Skeletal muscle cell (primary cell): ENCODE data around the gene ITFG1.
"Not testable (repeated sequence)": the region's sequence is repeated elsewhere in the genome, so short reads cannot be mapped to it uniquely, and the experiment has no call there.

Experiments
- DNase-seq: peaks from one replicate; pipeline ENCODE4 v3.0.0-alpha.2; 2010; ENCODE audit warnings: low read depth
- H3K4me3 ChIP-seq: 2 replicates; pipeline ENCODE4 v1.5.1; 2011; ENCODE audit warnings: low read depth, mild to moderate bottlenecking, control low read depth, low read length, moderate library complexity

The ITFG1 gene

GRCh38 chr16:47440066-47440465 is 20.8 kb downstream of the ITFG1 start:
- DNase-seq, H3K4me3 ChIP-seq: not testable (repeated sequence)

GRCh38 chr16:47434274-47434673 is 26.6 kb downstream of the ITFG1 start:
- DNase-seq, H3K4me3 ChIP-seq: not testable (repeated sequence)

GRCh38 chr16:47431960-47432359 is 28.9 kb downstream of the ITFG1 start:
- no peak for DNase-seq
- H3K4me3 ChIP-seq: no peak overlapping the region

GRCh38 chr16:47426806-47427205 is 34.1 kb downstream of the ITFG1 start:
- H3K4me3 ChIP-seq: no peak overlapping the region
- no peak for DNase-seq

- no peak overlapping the region for H3K4me3 ChIP-seq
- no peak for DNase-seq
Observed at GRCh38 chr16:47424846-47425245, 36.0 kb downstream of the ITFG1 start.

GRCh38 chr16:47416869-47417268 is 44.0 kb downstream of the ITFG1 start:
- DNase-seq: no peak
- H3K4me3 ChIP-seq: no peak overlapping the region

- H3K4me3 ChIP-seq: no peak overlapping the region
- DNase-seq: no peak
Observed at GRCh38 chr16:47413041-47413440, 47.8 kb downstream of the ITFG1 start.

GRCh38 chr16:47408491-47408890 is 52.4 kb downstream of the ITFG1 start:
- no peak for DNase-seq
- no peak overlapping the region for H3K4me3 ChIP-seq

- DNase-seq: no peak
- H3K4me3 ChIP-seq: no peak overlapping the region
Observed at GRCh38 chr16:47395733-47396498, 64.9 kb downstream of the ITFG1 start.

GRCh38 chr16:47392081-47392480 is 68.8 kb downstream of the ITFG1 start:
- no peak overlapping the region for H3K4me3 ChIP-seq
- DNase-seq: no peak

GRCh38 chr16:47388705-47389104 is 72.2 kb downstream of the ITFG1 start:
- no peak overlapping the region for H3K4me3 ChIP-seq
- DNase-seq: no peak

- DNase-seq: no peak
- no peak overlapping the region for H3K4me3 ChIP-seq
Observed at GRCh38 chr16:47387026-47387734, 73.7 kb downstream of the ITFG1 start.

- DNase-seq: no peak
Observed at GRCh38 chr16:47386201-47386718, 74.6 kb downstream of the ITFG1 start.

GRCh38 chr16:47382362-47382761 is 78.5 kb downstream of the ITFG1 start:
- H3K4me3 ChIP-seq: no peak overlapping the region
- DNase-seq: no peak

More at GRCh38 chr16:47386201-47386718, 74.6 kb downstream of the ITFG1 start:
- no peak overlapping the region for H3K4me3 ChIP-seq

- no peak for DNase-seq
- H3K4me3 ChIP-seq: no peak overlapping the region
Observed at GRCh38 chr16:47377154-47377553, 83.7 kb downstream of the ITFG1 start.

GRCh38 chr16:47375423-47375822 is 85.4 kb downstream of the ITFG1 start:
- no peak overlapping the region for H3K4me3 ChIP-seq
- DNase-seq: no peak

- DNase-seq: no peak
- H3K4me3 ChIP-seq: no peak overlapping the region
Observed at GRCh38 chr16:47374629-47375028, 86.2 kb downstream of the ITFG1 start.

- DNase-seq: no peak
- H3K4me3 ChIP-seq: no peak overlapping the region
Observed at GRCh38 chr16:47371271-47372014, 89.4 kb downstream of the ITFG1 start.

GRCh38 chr16:47370536-47370935 is 90.3 kb downstream of the ITFG1 start:
- no peak overlapping the region for H3K4me3 ChIP-seq
- no peak for DNase-seq

GRCh38 chr16:47366228-47366627 is 94.6 kb downstream of the ITFG1 start:
- DNase-seq: no peak
- no peak overlapping the region for H3K4me3 ChIP-seq
